ENCODE measurements around the gene RBM4. TPM values are rescaled to one million over a fixed set of nuclear protein-coding genes. Genes with fewer than 3 reads are reported as not detected.

The RBM4 gene
- total and polyA plus RNA-seq, 4 donors, result 36.9 to 59.2 (median 46.4) TPM

- H3K27me3 ChIP-seq (ENCODE audit: control insufficient read depth in 4 of 4, insufficient read depth in 4 of 4, low read length in 3 of 4), result no peaks in the 10 kb centered on the region
- no peak for TF ChIP-seq GABPA (IDR thresholded peaks at IDR 0.05 in 1 of 2, conservative IDR thresholded peaks at IDR 0.05 in 1 of 2)
- no peak for TF ChIP-seq SP1 (IDR thresholded peaks at IDR 0.05)
- TF ChIP-seq HNF4A (conservative IDR thresholded peaks at IDR 0.05), result no peak
- no peak for TF ChIP-seq FOXA2 (IDR thresholded peaks at IDR 0.05)
- no peak for TF ChIP-seq EGR1 (IDR thresholded peaks at IDR 0.05; ENCODE audit: low read depth in 2 of 2)
- no peak for TF ChIP-seq JUND (IDR thresholded peaks at IDR 0.05)
- no peak for TF ChIP-seq HNF4G (IDR thresholded peaks at IDR 0.05)
- no peak for TF ChIP-seq TAF1 (conservative IDR thresholded peaks at IDR 0.05)
- no peaks in the 10 kb centered on the region for H3K9me3 ChIP-seq (ENCODE audit: control insufficient read depth in 4 of 4, low read length in 3 of 4)
- no peak overlapping the region for H3K4me3 ChIP-seq (ENCODE audit: low read depth in 1 of 3, low read length in 3 of 3)
- no peak overlapping the region for H3K27ac ChIP-seq (ENCODE audit: low read depth in 1 of 2, low read length in 2 of 2)
- 94% methylated on average over 2 of the region's 2 CpGs for WGBS
- H3K36me3 ChIP-seq (ENCODE audit: control insufficient read depth in 4 of 4, insufficient read depth in 3 of 4, low read depth in 1 of 4, low read length in 3 of 4), result peaks cover 3 to 49% (median 16%) of the 10 kb centered on the region in 4 donors
- no peaks in the 10 kb centered on the region for H3K4me1 ChIP-seq (ENCODE audit: control insufficient read depth in 4 of 4, insufficient read depth in 4 of 4, low read length in 3 of 4)
- H3K9ac ChIP-seq (ENCODE audit: low read depth in 1 of 2, low read length in 2 of 2), result no peak overlapping the region
- no peak for DNase-seq (ENCODE audit: low spot score)
Measured at GRCh38 chr11:66684635-66685034, 46.1 kb downstream of the RBM4 start.

DNA sequence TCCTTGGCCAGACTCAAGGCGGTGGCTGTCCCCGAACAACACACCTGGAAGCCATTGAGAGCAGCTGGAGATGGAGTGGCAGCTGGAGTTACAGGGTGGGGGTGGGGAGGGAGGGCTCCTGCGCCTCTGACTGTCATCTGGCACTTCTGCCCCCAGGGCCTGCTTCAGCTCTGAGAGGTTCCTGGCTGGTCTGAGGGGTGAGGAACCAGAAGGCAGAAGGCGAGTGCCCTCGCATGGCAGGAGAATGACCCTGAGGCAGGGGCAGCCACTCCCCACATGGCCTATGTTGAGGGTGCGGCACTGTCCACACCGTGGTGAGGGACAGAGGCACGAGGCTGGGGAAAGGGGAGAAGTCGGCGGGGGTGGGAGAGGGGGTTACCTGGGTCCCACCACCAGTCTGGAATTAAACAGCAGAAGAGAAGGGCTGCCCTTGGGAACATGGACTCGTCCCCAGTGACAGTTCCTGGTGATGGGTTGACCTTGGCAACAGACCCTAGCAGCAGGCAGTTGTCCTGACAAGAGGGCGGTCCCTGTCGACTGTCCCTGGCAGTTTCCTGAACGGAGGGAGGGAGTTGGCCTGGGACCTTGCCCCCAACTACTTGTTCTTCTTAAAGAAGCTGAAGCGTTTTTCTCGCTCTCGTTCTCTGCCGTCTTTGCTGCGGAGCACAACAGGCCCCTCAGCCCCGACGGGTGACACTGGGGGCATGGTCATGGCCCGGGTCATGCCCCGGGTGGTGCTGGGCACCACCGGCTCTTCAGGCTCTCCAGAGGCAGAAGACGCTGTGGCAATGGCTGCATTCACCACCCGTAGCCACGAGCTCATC, 47.0 kb downstream of the RBM4 start:
- peaks cover 4 to 58% (median 21%) of the 10 kb centered on the region in 4 donors for H3K36me3 ChIP-seq (ENCODE audit: control insufficient read depth in 4 of 4, insufficient read depth in 3 of 4, low read depth in 1 of 4, low read length in 3 of 4)
- H3K4me1 ChIP-seq (ENCODE audit: control insufficient read depth in 4 of 4, insufficient read depth in 4 of 4, low read length in 3 of 4), result no peaks in the 10 kb centered on the region
- no peaks in the 10 kb centered on the region for H3K9me3 ChIP-seq (ENCODE audit: control insufficient read depth in 4 of 4, low read length in 3 of 4)
- 90% methylated on average over 27 of the region's 27 CpGs for WGBS
- no peak for DNase-seq (ENCODE audit: low spot score)
- no peaks in the 10 kb centered on the region for H3K27me3 ChIP-seq (ENCODE audit: control insufficient read depth in 4 of 4, insufficient read depth in 4 of 4, low read length in 3 of 4)
- H3K27ac ChIP-seq (ENCODE audit: low read depth in 1 of 2, low read length in 2 of 2), result no peak overlapping the region
- H3K9ac ChIP-seq (ENCODE audit: low read depth in 1 of 2, low read length in 2 of 2), result no peak overlapping the region
- no peak for TF ChIP-seq FOXA2 (IDR thresholded peaks at IDR 0.05)
- H3K4me3 ChIP-seq (ENCODE audit: low read depth in 1 of 3, low read length in 3 of 3), result no peak overlapping the region

DNA sequence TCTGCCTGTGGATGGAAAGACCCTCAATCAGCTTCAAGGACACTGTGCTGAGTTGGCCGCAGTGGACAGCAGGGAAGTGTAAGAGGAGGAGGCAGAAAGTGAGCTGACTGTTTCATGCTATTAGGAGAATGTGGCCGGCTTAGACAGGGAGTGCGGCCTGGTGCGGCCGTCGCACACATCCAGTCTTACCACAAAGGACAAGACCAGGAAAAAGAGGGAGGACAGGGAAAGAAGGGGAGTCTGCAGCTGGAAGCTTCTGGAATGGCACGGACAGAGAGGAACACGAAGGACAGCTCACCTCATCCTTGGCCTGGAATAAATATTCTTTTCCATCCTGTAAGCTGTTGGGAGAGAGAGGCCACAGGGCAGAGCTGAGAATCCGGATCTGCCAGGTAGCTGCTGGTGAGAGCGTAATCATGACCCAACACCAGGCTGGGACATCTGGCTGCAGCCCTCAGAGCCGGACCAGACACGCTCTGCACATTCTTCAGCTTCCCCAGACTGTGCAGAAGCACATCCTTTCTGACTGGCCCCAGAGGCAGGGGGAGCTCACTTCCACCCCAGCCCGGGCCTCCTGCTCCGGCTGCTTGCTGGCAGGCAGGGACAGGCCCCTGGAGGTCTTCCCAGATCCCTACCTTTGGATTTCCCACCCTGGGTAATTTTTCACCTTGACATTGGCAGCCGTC, 47.7 kb downstream of the RBM4 start:
- Histone ChIP-seq H3K4me3 (ENCODE audit: low read depth in 1 of 3, low read length in 3 of 3) (no peak overlapping the region), H3K9me3 (ENCODE audit: control insufficient read depth in 4 of 4, low read length in 3 of 4) (no peaks in the 10 kb centered on the region), H3K27me3 (ENCODE audit: control insufficient read depth in 4 of 4, insufficient read depth in 4 of 4, low read length in 3 of 4) (no peaks in the 10 kb centered on the region), H3K36me3 (ENCODE audit: control insufficient read depth in 4 of 4, insufficient read depth in 3 of 4, low read depth in 1 of 4, low read length in 3 of 4) (peaks cover 7 to 62% (median 24%) of the 10 kb centered on the region in 4 donors), H3K27ac (ENCODE audit: low read depth in 1 of 2, low read length in 2 of 2) (no peak overlapping the region), H3K4me1 (ENCODE audit: control insufficient read depth in 4 of 4, insufficient read depth in 4 of 4, low read length in 3 of 4) (no peaks in the 10 kb centered on the region), H3K9ac (ENCODE audit: low read depth in 1 of 2, low read length in 2 of 2) (no peak overlapping the region)
- DNase-seq (ENCODE audit: low spot score), result no peak
- 93% methylated on average over 15 of the region's 15 CpGs for WGBS
- TF ChIP-seq SP1 (IDR thresholded peaks at IDR 0.05) (no peak), RAD21 (IDR thresholded peaks at IDR 0.05) (no peak), FOXA1 (IDR thresholded peaks at IDR 0.05) (no peak), MAX (IDR thresholded peaks at IDR 0.05) (no peak), ATF3 (IDR thresholded peaks at IDR 0.05) (no peak), YY1 (IDR thresholded peaks at IDR 0.05) (no peak), HNF4A (conservative IDR thresholded peaks at IDR 0.05) (no peak), EGR1 (IDR thresholded peaks at IDR 0.05; ENCODE audit: low read depth in 2 of 2) (no peak), GABPA (IDR thresholded peaks at IDR 0.05 in 1 of 2, conservative IDR thresholded peaks at IDR 0.05 in 1 of 2) (no peak), NR2F2 (IDR thresholded peaks at IDR 0.05) (no peak), FOXA2 (IDR thresholded peaks at IDR 0.05) (no peak)

Measured in liver (tissue), 9 donors.